ENCODE results near the gene MEF2D.

DNA sequence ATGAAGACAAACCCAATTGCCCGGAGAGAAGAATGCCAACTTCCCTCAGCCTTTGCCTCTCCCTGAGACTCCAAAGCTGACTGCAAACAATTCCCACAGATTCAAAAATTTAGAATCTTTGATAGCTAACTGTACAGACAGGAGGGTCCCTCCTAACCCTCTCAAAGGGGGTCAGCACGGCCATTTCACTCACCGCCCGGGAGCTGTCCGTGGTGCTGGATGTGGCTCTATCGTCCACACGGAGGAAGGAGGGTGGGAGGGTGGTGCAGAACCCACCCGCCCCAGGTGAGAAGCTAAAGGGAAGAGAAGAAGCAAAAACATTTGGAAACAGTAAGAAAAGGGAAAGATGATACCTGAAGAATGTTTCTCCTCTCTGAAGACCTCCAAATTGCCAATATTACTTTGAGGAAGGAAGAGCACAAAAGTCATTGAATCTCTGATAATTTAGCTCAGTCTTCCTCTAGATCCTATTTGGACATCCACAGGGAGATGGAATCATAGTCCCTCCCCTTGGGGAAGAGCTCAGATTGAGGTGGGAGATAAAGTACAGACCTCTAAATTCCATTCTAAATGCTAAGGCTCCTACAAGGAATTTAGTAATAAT lies 86.0 kb downstream of the MEF2D start:
- TF ChIP-seq POLR2A (IDR thresholded peaks at IDR 0.05; ENCODE audit: low read length): no peak
- no peak for TF ChIP-seq GATA1 (IDR thresholded peaks at IDR 0.05; ENCODE audit: low read depth, low read length)
